Measurements from ENCODE around the gene KDELR3.

DNA sequence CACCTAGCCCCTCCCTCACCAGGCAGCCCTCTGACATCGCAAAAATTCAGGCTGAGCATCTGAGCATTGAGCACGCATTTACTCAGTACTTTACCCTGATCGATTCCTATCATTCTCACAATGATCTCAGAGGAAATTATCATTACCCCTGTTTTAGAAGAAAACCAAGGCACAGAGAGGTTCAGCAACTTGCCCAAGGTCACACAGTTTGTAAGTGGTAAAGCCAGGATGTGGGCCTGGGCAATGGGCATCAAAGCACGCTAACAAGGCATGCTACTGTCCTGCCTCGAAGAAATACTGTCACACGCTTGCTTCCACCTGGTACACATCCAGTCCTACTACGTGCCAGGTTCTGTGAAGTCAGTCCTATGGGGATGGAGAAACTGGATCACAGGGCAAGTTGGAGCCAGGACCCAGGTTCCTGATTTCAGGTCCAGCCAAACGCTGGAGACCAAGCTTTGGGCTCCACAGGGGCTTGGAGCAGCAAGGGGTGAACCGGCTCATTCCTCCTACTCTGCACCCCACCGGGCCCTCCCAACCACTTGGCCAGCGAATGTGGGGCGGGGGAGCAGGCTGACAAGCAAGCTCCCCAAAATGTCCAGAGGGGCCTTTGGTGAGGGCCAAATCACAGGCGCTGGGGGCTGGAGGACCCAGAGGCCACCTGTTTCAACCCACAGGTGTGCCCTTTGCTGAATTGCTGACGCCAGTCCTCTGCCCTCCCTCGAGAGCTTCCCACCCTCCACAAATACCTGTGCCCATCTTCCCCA, 31.1 kb upstream of the KDELR3 start:
- TF ChIP-seq TAF1 (IDR thresholded peaks at IDR 0.05; ENCODE audit: low read depth): no peak
- TF ChIP-seq, protein P1, sequence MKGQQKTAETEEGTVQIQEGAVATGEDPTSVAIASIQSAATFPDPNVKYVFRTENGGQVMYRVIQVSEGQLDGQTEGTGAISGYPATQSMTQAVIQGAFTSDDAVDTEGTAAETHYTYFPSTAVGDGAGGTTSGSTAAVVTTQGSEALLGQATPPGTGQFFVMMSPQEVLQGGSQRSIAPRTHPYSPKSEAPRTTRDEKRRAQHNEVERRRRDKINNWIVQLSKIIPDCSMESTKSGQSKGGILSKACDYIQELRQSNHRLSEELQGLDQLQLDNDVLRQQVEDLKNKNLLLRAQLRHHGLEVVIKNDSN (IDR thresholded peaks at IDR 0.05): no peak

Measured in Ishikawa (cell line).